ENCODE data around the gene ELMO1.

The ELMO1 gene

GRCh38 chr7:36928311-36928710 is 520.4 kb downstream of the ELMO1 start:
- Histone ChIP-seq H3K4me3 (ENCODE audit: low read length) (no peak overlapping the region), H3K9me3 (ENCODE audit: control insufficient read depth, insufficient read depth, low read length) (no peaks in the 10 kb centered on the region), H3K27me3 (ENCODE audit: control insufficient read depth, low read length) (no peaks in the 10 kb centered on the region), H3K4me1 (ENCODE audit: control insufficient read depth, low read length) (no peaks in the 10 kb centered on the region), H4K20me1 (ENCODE audit: control insufficient read depth, insufficient read depth, low read depth, low read length) (peaks cover 4% of the 10 kb centered on the region; the same call in 1 of the 2 replicates), H3K36me3 (ENCODE audit: control insufficient read depth, low read length) (no peaks in the 10 kb centered on the region), H3K9me2 (replicated peaks; ENCODE audit: control insufficient read depth, low read length) (no peaks in the 10 kb centered on the region), H3K27ac (ENCODE audit: low read depth, low read length) (no peak overlapping the region), H3F3A (ENCODE audit: control insufficient read depth, insufficient read depth) (no peaks in the 10 kb centered on the region), H3K4me2 (ENCODE audit: low read length) (no peak overlapping the region), H3K79me2 (ENCODE audit: control insufficient read depth, low read length) (no peaks in the 10 kb centered on the region)
- no peak for TF ChIP-seq EZH2phosphoT487 (IDR thresholded peaks at IDR 0.05; ENCODE audit: borderline replicate concordance, low read length)
- TF ChIP-seq, protein P1, sequence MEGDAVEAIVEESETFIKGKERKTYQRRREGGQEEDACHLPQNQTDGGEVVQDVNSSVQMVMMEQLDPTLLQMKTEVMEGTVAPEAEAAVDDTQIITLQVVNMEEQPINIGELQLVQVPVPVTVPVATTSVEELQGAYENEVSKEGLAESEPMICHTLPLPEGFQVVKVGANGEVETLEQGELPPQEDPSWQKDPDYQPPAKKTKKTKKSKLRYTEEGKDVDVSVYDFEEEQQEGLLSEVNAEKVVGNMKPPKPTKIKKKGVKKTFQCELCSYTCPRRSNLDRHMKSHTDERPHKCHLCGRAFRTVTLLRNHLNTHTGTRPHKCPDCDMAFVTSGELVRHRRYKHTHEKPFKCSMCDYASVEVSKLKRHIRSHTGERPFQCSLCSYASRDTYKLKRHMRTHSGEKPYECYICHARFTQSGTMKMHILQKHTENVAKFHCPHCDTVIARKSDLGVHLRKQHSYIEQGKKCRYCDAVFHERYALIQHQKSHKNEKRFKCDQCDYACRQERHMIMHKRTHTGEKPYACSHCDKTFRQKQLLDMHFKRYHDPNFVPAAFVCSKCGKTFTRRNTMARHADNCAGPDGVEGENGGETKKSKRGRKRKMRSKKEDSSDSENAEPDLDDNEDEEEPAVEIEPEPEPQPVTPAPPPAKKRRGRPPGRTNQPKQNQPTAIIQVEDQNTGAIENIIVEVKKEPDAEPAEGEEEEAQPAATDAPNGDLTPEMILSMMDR (IDR thresholded peaks at IDR 0.05; ENCODE audit: low read depth, low read length, poor library complexity, severe bottlenecking): no peak

DNA sequence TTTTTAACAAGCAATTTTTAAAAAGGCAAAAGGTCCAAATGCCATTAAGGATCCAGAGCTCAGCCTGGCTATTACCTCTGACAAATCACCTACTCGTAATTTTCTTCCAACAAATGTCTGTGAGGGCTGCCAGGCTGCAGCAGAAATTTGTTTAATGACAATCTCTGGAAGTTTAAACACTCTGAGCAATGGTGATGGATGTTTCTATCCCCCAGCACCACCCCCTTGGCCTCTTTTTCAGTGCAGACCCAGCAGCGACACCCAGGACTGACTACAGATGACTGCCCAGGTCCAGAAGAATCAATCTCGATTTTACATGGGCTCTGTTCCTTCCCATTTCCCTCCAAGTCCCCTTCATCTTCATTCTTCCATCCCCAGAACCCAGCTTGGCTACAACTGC is 523.0 kb downstream of the ELMO1 start:
- Histone ChIP-seq H3K4me3 (ENCODE audit: low read length) (no peak overlapping the region), H3F3A (ENCODE audit: control insufficient read depth, insufficient read depth) (no peaks in the 10 kb centered on the region), H3K27me3 (ENCODE audit: control insufficient read depth, low read length) (no peaks in the 10 kb centered on the region), H3K4me2 (ENCODE audit: low read length) (no peak overlapping the region), H3K79me2 (ENCODE audit: control insufficient read depth, low read length) (no peaks in the 10 kb centered on the region), H3K36me3 (ENCODE audit: control insufficient read depth, low read length) (no peaks in the 10 kb centered on the region), H3K9me2 (replicated peaks; ENCODE audit: control insufficient read depth, low read length) (no peaks in the 10 kb centered on the region), H3K9me3 (ENCODE audit: control insufficient read depth, insufficient read depth, low read length) (no peaks in the 10 kb centered on the region), H4K20me1 (ENCODE audit: control insufficient read depth, insufficient read depth, low read depth, low read length) (peaks cover 4% of the 10 kb centered on the region; the same call in 1 of the 2 replicates), H3K4me1 (ENCODE audit: control insufficient read depth, low read length) (no peaks in the 10 kb centered on the region), H3K27ac (ENCODE audit: low read depth, low read length) (no peak overlapping the region)
- TF ChIP-seq, protein P1 (IDR thresholded peaks at IDR 0.05; ENCODE audit: low read depth, low read length, poor library complexity, severe bottlenecking): no peak
- TF ChIP-seq EZH2phosphoT487 (IDR thresholded peaks at IDR 0.05; ENCODE audit: borderline replicate concordance, low read length): no peak

DNA sequence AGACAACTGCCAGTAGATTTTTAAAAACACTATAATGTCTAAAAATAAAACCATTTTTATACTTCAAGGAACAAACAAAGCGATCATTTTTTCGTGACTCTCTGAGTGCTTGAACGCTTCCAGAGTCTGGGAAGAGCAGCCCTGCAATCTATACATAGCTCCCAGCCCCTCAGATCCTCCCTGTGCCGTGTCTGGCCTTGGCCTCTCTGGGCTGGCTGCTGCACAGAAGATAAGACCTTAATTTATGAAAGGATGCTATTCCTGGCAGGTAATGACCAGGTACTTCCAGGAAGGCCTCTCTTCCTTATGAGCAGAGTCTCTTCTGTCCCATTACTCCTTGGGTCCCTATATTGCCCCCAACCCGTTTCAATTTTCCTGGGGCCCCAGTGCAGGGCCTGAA is 523.5 kb downstream of the ELMO1 start:
- no peaks in the 10 kb centered on the region for H3K27me3 ChIP-seq (ENCODE audit: control insufficient read depth, low read length)
- peaks cover 4% of the 10 kb centered on the region; the same call in 1 of the 2 replicates for H4K20me1 ChIP-seq (ENCODE audit: control insufficient read depth, insufficient read depth, low read depth, low read length)
- TF ChIP-seq EZH2phosphoT487 (IDR thresholded peaks at IDR 0.05; ENCODE audit: borderline replicate concordance, low read length): no peak
- TF ChIP-seq, protein P1 (IDR thresholded peaks at IDR 0.05; ENCODE audit: low read depth, low read length, poor library complexity, severe bottlenecking): no peak
- no peaks in the 10 kb centered on the region for H3K36me3 ChIP-seq (ENCODE audit: control insufficient read depth, low read length)
- H3K79me2 ChIP-seq (ENCODE audit: control insufficient read depth, low read length): no peaks in the 10 kb centered on the region
- H3K9me2 ChIP-seq (replicated peaks; ENCODE audit: control insufficient read depth, low read length): no peaks in the 10 kb centered on the region
- no peaks in the 10 kb centered on the region for H3F3A ChIP-seq (ENCODE audit: control insufficient read depth, insufficient read depth)
- no peaks in the 10 kb centered on the region for H3K9me3 ChIP-seq (ENCODE audit: control insufficient read depth, insufficient read depth, low read length)
- no peak overlapping the region for H3K4me2 ChIP-seq (ENCODE audit: low read length)
- no peaks in the 10 kb centered on the region for H3K4me1 ChIP-seq (ENCODE audit: control insufficient read depth, low read length)
- H3K4me3 ChIP-seq (ENCODE audit: low read length): no peak overlapping the region
- H3K27ac ChIP-seq (ENCODE audit: low read depth, low read length): no peak overlapping the region
